ENCODE measurements around the gene KLHL18.

DNA sequence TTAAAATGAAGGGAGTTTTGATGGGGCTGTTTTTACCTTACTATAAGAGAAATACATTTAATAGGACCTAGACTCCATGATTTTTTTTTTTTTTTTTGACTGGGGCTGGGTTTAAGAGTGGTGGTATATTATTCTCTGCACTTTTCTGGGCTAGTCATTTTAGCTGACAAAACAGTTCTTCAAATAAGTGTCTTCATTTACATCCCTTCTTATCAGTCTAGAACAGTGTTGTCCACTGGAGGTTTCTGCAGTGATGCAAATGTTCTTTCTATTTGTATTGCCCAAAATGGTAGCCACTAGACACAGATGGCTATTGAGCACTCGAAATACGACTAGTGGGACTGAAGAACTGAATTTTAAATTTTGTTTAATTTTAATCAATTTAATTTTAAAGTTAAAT lies 37.2 kb downstream of the KLHL18 start:
- TF ChIP-seq, protein P1, sequence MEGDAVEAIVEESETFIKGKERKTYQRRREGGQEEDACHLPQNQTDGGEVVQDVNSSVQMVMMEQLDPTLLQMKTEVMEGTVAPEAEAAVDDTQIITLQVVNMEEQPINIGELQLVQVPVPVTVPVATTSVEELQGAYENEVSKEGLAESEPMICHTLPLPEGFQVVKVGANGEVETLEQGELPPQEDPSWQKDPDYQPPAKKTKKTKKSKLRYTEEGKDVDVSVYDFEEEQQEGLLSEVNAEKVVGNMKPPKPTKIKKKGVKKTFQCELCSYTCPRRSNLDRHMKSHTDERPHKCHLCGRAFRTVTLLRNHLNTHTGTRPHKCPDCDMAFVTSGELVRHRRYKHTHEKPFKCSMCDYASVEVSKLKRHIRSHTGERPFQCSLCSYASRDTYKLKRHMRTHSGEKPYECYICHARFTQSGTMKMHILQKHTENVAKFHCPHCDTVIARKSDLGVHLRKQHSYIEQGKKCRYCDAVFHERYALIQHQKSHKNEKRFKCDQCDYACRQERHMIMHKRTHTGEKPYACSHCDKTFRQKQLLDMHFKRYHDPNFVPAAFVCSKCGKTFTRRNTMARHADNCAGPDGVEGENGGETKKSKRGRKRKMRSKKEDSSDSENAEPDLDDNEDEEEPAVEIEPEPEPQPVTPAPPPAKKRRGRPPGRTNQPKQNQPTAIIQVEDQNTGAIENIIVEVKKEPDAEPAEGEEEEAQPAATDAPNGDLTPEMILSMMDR (IDR thresholded peaks at IDR 0.05): no peak
- TF ChIP-seq POLR2A (IDR thresholded peaks at IDR 0.05): no peak
